Fibroblast of skin of left quadriceps (primary cell): Measurements from ENCODE around the gene LMX1B.
"Not testable (repeated sequence)": the region's sequence is repeated elsewhere in the genome, so short reads cannot be mapped to it uniquely, and the experiment has no call there.

Source experiments
- DNase-seq, 2 experiments: peaks; one replicate each; pipeline ENCODE4 v3.0.0-alpha.2; 2013; ENCODE audit warnings: low read depth in 2 of 2

LMX1B gene

GRCh38 chr9:126708178-126708577 lies 94.5 kb downstream of the LMX1B start:
- no peak for DNase-seq

- DNase-seq, result no peak
Measured at GRCh38 chr9:126709241-126709640, 95.5 kb downstream of the LMX1B start.

DNA sequence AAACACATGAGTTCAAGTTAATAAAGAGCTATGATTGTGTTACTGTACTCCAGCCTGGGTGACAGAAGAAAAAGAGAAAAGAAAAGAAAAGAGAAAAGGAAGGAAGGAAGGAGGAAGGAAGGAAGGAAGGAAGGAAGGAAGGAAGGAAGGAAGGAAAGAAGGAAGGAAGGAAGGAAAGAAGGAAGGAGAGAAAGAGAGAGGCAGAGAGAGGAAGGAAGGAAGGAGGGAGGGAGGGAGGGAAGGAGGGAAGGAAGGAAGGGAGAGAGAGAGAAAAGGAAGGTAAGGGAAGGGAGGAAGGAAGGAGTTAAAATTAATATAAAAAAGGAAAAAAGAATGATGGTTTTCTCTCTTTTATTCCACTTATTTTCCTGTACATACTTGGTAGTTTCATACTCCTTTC lies 101.7 kb downstream of the LMX1B start:
- DNase-seq, result no peak

DNA sequence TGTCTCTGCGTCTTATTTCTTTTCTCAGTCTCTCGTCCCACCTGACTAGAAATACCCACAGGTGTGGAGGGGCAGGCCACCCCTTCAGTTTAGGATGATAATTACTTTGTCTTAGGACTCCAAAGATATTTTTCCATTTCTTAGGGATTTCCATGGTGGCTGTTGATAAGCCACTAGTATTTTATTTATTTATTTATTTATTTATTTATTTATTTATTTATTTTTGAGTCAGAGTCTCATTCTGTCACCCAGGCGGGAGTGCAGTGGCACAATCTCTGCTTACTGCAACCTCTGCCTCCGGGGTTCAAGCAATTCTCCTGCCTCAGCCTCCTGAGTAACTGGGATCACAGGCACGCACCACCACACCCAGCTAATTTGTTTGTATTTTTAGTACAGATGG lies 103.7 kb downstream of the LMX1B start:
- not testable (repeated sequence) for DNase-seq

- peak in 1 of 2 experiments; percentile 19 for DNase-seq
Measured at GRCh38 chr9:126719618-126720031, 105.9 kb downstream of the LMX1B start.

DNA sequence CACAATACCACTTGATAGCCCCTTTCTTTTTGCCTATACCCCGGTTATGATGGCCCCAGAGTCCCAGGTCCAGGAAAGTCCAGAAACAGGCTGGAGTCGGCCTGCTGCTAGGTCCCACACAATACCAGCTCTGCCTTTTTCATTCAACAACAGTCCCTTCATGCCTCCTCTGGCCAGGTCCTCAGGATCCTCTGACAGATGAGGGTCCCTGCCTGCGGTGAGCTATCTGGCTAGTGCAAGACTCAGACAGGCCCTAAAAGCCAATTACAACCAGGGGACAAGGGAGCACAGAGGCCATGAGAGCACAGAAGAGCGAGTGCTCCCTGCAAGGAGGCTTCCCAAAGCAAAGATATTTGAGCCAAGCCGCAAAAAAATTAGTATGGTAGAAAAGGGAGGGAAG lies 106.3 kb downstream of the LMX1B start:
- DNase-seq, result no peak

- no peak for DNase-seq
Measured at GRCh38 chr9:126720661-126721563, 107.2 kb downstream of the LMX1B start.

DNA sequence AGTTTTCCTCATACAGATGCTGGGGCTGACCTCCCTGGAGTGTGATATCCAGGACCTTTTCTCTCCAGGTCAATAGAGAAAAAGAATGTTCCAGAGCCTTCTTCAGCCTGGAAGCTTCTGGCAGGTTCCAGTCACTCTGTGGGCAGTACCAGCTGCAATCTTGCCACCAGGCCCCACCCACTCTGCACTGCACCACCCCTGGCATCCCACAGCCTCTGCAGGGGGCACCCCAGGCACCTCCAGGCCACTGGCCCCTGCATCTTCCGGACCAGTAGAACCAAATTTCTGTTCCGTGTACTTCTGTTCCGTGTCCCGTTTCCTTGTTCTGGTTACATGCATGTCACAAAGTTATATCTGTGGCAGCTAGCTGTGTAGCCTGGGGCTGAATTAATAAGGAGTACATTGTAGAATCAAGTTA lies 107.8 kb downstream of the LMX1B start:
- no peak for DNase-seq

GRCh38 chr9:126722252-126722921 lies 108.7 kb downstream of the LMX1B start:
- DNase-seq, result no peak

- DNase-seq, result no peak
Measured at GRCh38 chr9:126722922-126723806, 109.4 kb downstream of the LMX1B start.

- DNase-seq, result no peak
Measured at GRCh38 chr9:126723807-126724172, 110.1 kb downstream of the LMX1B start.

- DNase-seq, result no peak
Measured at GRCh38 chr9:126724226-126724625, 110.5 kb downstream of the LMX1B start.

GRCh38 chr9:126725485-126725884 lies 111.8 kb downstream of the LMX1B start:
- not testable (repeated sequence) for DNase-seq

- not testable (repeated sequence) for DNase-seq
Measured at GRCh38 chr9:126728210-126728609, 114.5 kb downstream of the LMX1B start.

- not testable (repeated sequence) for DNase-seq
Measured at GRCh38 chr9:126730592-126730991, 116.9 kb downstream of the LMX1B start.

- DNase-seq, result no peak
Measured at GRCh38 chr9:126733005-126733404, 119.3 kb downstream of the LMX1B start.

DNA sequence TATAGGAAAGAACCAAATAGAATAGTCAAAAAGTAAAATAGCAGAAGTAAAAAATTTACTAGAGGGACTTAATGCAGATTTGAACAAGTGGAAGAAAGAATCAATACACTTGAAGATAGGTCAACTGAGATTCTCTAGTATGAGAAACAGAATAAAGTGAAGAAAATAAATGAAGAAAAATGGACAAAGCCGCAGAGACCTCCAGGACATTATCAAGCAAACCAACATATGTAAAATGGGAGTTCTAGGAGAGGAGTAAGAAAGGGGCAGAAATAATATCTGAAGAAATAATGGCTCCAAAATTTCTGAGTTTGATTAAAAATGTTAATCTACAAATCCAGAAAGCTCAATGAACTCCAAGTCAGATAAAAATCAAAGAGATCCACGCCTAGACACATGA lies 121.1 kb downstream of the LMX1B start:
- no peak for DNase-seq

DNA sequence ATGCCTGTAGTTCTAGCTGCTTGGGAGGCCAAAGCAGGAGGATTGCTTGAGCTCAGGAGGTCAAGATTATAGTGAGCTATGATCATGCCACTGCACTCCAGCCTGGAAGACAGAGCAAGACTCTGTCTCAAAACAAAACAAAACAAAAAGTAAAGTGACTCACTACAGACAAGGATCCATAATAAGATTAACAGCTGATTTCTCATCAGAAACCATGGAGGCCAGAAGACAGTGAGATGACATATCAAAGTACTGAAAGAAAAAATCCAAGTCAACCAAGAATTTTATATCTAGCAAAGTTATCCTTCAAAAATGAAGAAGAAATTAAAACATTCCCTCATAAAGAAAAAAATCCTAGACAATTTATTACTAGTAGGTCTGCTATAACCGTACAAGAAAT lies 121.8 kb downstream of the LMX1B start:
- DNase-seq, result no peak

DNA sequence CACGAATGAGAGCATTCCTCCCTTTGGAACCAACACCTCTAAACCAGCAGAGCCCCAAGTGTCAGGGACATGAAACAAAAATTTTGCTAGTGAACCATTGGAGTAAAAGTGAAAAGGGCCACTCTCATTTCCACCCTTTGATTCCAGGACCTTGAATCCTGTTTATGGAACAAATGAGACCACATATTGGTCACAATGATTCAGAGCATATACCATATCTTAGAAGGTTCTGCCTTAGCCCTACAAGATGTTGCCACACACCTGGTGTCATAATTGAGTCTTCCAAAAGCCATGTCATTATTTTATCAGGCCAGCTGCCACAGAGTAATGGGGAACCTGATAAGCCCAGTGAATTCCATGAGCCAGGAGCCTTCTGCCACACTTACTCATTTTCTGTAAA lies 124.8 kb downstream of the LMX1B start:
- DNase-seq, result no peak

DNA sequence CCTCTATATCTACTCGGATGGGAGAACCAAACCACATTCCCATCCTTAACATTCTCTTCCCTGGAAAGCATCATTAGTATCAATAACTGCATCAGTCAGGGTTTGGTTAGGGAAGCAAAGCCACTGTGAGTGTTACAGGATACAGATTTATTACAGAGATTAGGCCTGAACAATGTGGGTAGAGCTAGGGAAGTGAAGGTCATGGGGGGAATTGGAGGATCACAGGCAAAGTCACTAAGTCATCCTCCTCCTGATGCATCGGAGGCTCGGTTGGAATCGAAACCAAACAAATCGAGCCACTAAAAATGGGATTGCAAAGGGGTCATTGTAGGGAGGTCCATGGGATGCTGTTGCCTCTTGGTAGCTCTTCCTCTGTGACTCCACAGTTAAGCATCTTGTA lies 129.3 kb downstream of the LMX1B start:
- no peak for DNase-seq

- peak; percentile 9 for DNase-seq
Measured at GRCh38 chr9:126745574-126746411, 132.1 kb downstream of the LMX1B start.
